ENCODE measurements around the gene PSEN2.

DNA sequence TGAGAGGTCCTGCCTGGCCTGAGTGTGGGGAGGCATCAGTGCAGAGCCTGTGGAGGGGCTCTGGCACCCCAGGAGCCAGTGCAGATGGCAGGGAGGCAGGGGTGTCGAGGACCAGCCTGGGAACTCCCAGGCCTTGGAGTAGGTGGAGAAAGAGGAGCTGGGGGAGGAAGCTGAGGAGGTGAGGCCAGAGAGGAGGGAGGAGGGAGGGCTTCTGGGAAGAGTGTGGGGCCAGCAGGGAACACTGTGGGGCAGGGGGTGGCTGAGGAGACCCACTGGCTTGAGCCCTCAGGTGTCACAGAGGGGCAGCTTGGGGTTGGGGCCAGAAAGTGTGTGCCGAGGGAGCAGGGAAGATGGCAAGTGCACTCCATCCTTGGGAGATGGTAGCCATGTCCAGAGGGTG lies 73.5 kb downstream of the PSEN2 start:
- TF ChIP-seq EZH2 (IDR thresholded peaks at IDR 0.05; ENCODE audit: low read length, missing control alignments) = no peak
- TF ChIP-seq, protein P1, sequence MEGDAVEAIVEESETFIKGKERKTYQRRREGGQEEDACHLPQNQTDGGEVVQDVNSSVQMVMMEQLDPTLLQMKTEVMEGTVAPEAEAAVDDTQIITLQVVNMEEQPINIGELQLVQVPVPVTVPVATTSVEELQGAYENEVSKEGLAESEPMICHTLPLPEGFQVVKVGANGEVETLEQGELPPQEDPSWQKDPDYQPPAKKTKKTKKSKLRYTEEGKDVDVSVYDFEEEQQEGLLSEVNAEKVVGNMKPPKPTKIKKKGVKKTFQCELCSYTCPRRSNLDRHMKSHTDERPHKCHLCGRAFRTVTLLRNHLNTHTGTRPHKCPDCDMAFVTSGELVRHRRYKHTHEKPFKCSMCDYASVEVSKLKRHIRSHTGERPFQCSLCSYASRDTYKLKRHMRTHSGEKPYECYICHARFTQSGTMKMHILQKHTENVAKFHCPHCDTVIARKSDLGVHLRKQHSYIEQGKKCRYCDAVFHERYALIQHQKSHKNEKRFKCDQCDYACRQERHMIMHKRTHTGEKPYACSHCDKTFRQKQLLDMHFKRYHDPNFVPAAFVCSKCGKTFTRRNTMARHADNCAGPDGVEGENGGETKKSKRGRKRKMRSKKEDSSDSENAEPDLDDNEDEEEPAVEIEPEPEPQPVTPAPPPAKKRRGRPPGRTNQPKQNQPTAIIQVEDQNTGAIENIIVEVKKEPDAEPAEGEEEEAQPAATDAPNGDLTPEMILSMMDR (conservative IDR thresholded peaks at IDR 0.05 in 1 of 2, IDR thresholded peaks at IDR 0.05 in 1 of 2; ENCODE audit: low read depth in 1 of 2, low read length in 2 of 2) = no peak
